NCI-H2029 treated with DMSO at 0.1 percent for 48 hours (cell line): ENCODE data around the gene MTUS2.
A peak's percentile ranks its signal among the peaks of the same experiment; 100 is the strongest.
"Not testable (repeated sequence)": the region's sequence is repeated elsewhere in the genome, so short reads cannot be mapped to it uniquely, and the experiment has no call there.

Source experiments
- DNase-seq: peaks from one replicate; lab custom pipeline; 2025; lab: John Stamatoyannopoulos, UW

MTUS2 gene

DNA sequence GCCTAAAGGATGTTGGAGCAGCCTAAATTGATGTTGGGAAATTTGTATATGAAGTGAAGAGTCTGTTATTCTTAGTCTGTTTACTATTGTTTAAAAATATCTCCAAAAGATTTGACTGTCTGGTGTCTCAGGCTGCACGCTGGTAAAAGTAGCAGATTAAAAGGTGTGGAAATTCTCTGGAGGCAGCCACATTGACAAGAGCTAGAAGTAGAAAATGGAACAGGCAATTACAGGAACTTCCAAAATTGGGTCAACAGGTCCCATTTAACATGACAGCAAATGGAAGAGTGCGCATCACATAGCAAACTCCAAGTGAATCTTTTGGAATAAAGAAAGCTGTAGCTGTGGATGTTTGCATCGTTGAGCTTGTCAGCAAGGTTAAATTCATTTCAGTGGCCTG, 138.3 kb downstream of the MTUS2 start:
- no peak for DNase-seq

- DNase-seq: no peak
Observed at GRCh38 chr13:28964052-28964451, 143.9 kb downstream of the MTUS2 start.

GRCh38 chr13:28964803-28965202, 144.7 kb downstream of the MTUS2 start:
- DNase-seq: no peak

- no peak for DNase-seq
Observed at GRCh38 chr13:28967029-28967915, 147.1 kb downstream of the MTUS2 start.

DNA sequence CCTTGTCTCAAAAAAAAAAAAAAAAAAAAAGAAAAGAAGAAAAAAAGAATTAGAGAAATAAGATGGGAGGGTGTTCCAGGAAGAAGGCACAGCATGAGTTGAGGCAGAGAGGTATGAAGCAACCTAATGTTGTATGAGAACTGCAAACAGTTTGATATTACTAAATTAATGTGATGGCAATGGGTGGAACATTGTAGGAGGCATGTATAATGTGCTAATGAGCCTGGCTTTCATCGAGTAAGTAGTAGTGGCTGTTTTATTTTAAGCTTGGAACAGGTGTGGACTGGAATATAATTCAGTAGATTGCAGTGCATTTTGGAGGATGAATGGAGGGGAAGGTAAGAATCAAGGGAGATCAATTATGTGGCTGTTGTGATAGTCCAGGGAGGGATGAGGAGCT, 156.1 kb downstream of the MTUS2 start:
- DNase-seq: no peak

GRCh38 chr13:28976636-28977035, 156.5 kb downstream of the MTUS2 start:
- DNase-seq: no peak

DNA sequence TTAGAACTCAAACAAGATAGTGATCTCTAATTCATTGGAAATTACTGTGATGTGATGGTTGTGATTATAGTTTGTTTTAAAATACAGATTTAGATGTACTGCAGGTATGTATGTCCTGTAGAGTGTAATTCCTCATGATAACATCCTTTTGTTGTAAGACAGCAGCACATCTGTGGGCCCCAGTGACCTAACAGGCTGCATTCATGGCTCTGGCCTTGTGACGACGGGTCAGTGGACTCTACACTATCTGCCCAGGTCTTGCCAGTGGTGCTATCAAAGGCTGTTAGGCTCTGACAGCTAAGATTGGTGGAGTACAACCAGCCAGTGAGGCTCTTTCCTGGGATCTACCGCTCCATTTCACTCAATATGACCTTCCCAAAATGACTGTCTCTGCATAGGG, 158.4 kb downstream of the MTUS2 start:
- DNase-seq: no peak

GRCh38 chr13:28981530-28981929, 161.4 kb downstream of the MTUS2 start:
- DNase-seq: no peak

GRCh38 chr13:28983641-28984040, 163.5 kb downstream of the MTUS2 start:
- DNase-seq: peak; percentile 19

GRCh38 chr13:28984326-28984725, 164.2 kb downstream of the MTUS2 start:
- no peak for DNase-seq

- DNase-seq: no peak
Observed at GRCh38 chr13:28984825-28985224, 164.7 kb downstream of the MTUS2 start.

- not testable (repeated sequence) for DNase-seq
Observed at GRCh38 chr13:28990378-28990777, 170.2 kb downstream of the MTUS2 start.

DNA sequence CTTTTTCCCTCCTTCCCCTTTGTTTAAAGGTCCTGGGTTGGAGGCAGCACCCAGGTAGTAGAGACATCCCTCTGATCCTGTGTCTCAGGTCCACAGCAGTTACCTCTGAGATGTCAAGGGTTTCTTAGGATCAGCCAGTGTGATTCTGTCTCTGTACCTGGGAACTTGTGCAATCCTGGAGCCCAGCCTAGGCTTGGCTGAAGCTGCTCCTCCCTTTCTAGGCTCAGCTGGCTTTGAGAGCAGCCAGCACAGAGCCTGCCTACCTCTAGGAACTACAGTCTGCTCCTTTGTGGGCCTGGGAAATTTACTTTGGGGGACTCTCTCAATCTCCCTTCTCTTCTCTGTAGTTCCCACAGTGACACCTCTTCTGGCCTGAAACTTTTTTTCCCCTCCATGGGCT, 171.6 kb downstream of the MTUS2 start:
- DNase-seq: no peak

- no peak for DNase-seq
Observed at GRCh38 chr13:29000826-29001225, 180.7 kb downstream of the MTUS2 start.

- no peak for DNase-seq
Observed at GRCh38 chr13:29005035-29005762, 185.1 kb downstream of the MTUS2 start.

DNA sequence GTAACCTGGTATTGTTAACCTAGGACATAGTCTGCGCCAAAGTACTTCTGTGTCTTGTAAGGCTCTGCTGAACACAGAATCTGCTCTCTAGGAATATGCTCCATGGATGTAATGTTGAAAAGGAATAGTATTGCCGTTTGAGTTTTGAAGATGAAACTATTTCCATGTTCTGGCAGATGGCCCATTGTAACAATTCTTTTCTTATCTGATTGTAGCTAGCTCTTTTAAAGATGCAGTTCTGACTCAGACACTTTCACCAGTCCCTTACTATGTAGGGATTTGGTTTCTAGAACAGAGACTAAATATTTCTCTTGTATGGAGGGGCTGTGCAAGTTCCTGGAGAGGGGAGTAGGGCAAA, 185.6 kb downstream of the MTUS2 start:
- DNase-seq: no peak

- DNase-seq: no peak
Observed at GRCh38 chr13:29006359-29006850, 186.3 kb downstream of the MTUS2 start.

DNA sequence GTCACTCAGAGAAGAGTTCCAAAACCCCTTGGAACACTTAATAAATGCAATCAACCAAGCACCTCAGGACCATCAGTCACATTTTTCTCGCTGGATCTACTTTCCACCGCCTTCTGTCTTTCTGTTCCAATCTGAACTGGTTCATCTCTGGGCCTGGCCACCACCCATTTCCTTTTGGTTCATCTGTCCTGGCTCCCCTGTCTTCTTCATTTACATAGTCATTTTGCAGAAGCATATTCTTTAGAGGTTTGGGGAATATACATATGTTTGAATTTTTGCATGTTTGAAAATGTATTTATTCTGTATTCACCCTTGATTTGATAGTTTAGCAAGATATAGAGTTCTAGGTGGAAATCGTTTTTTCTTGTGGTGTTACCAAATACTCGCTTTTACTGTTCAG, 188.2 kb downstream of the MTUS2 start:
- no peak for DNase-seq

DNA sequence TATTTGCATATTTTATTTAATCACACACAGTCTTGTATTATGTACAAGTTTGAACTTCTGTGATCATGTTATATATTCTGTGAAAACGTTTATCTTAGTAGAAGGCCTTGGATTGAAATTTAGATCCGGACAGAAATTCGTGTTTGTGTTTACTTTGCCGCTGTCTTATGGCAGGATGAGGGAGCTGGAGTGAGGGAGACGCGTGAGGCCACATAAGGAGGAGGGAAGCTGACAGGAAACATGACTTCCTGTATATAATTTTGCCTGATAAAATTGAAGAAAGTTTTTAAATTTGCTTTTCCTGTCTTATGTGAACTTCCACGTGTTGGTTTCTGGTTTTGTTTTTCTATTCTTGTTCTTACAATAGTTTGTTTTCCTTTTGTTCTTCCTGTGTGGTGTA, 200.2 kb downstream of the MTUS2 start:
- DNase-seq: no peak

DNA sequence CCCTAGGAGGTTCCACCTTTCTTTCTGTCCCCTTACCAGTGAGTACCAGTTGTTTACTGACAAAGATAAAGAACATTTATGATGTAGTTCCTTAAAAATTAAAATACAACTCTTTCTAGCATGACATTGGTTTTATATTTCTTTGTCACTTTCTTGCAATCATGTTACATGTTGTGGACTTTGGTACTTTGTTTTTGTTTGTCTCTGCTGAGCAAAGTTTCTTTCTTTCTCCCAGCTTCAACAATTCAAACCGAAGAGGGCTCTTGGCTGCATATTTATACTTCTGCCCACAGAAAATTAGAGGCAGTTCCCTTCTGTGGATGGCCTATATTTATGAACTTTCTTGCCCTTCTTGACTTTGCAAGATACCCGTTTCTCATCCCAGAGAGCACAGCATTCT, 201.2 kb downstream of the MTUS2 start:
- no peak for DNase-seq

DNA sequence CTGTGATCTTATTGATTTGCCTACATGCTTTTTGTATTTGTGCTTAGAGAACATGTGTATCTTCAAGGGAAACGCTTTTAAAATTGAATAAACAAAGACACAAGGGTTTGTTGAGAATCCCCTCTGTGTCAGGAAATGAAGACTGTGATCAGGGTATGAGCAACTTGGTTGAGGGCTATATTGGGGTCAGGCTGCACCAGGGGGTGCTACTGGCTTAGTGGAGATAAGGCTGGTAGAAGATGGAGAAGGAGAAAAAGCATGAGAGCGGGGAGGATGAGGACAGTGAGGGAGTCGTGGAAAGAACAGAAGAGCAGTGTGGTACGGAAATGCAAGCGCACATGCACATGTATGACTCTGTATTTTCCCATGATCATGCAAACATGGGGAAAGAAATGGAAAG, 201.6 kb downstream of the MTUS2 start:
- no peak for DNase-seq

DNA sequence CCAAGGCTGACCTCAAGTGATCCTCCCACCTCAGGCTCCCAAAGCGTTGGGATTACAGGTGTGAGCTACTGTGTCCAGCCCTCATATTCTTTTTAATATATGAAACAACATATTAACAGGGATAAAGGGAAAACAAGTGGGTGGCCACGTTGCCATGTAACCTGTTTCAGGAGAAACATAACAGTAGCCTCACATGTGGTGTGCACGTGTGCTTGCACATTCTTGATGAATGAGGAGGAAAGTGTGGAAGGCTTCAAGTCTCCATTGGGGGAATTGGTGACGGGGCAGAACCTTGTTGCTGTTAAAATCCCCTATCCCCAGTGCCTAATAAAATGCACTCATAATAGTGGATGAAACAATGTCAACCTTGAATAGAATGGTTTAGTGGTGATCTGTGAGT, 202.3 kb downstream of the MTUS2 start:
- DNase-seq: no peak

DNA sequence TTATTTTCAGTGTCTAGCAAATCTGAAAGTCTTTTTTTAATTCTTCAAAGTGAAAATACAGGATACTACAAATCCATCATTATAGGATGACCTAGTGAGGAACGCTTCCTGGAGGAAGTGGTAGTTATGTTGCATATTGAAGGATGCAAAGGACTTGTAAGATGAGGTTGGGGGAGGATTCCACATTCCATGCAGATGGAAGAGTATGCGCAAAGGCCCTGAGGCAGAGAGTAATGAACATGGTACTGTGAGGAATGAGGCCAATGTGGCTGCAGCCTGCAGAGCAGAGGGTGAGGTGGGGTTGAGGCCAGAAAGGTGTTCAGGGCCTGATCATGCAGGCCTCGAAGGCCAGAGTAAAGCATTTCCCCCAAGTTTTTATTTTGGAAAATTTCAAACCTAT, 202.8 kb downstream of the MTUS2 start:
- no peak for DNase-seq
